Peyer's patch (tissue), 4 donors: ENCODE measurements around the gene RAB31. TPM values are rescaled to one million over a fixed set of nuclear protein-coding genes. Genes with fewer than 3 reads are reported as not detected.

Experiments used
- DNase-seq, 3 donors: peaks; one replicate each; pipeline ENCODE4 v3.0.0-alpha.2; 2017 to 2019
- H3K27ac ChIP-seq, 4 donors: fragments of 200-600 bp; sonication (generic); one replicate each; pipeline ENCODE4 v1.5.1; 2016 to 2019
- H3K27me3 ChIP-seq, 2 donors: fragments of 200-600 bp; sonication (generic); one replicate each; pipeline ENCODE4 v1.5.1; 2019
- H3K36me3 ChIP-seq, 3 donors: fragments of 200-600 bp; sonication (generic); one replicate each; pipeline ENCODE4 v1.5.1; 2016 to 2019
- H3K4me1 ChIP-seq, 4 donors: fragments of 200-600 bp; sonication (generic); one replicate each; pipeline ENCODE4 v1.5.1; 2016 to 2019
- H3K4me3 ChIP-seq, 4 donors: fragments of 200-600 bp; sonication (generic); 1 replicate in 3 of 4; 2 replicates in 1 of 4; pipeline ENCODE4 v1.5.1; 2016 to 2019; ENCODE audit warnings: mild to moderate bottlenecking in 1 of 4
- H3K9me3 ChIP-seq, 4 donors: fragments of 200-600 bp; sonication (generic); one replicate each; pipeline ENCODE4 v1.5.1; 2016 to 2019; ENCODE audit warnings: mild to moderate bottlenecking in 1 of 4
- CTCF ChIP-seq, 6 experiments: fragments of 450-650 bp in 4 of 6; fragments of 200-600 bp in 2 of 6; sonication (generic) in 1 of 6; IDR thresholded peaks; one replicate each; pipeline ENCODE4 v1.5.1; 2017 to 2019; ENCODE audit warnings: antibody characterized with exemption in 6 of 6, mild to moderate bottlenecking in 3 of 6, moderate library complexity in 1 of 6
- POLR2A ChIP-seq, 2 donors: fragments of 450-650 bp; IDR thresholded peaks; one replicate each; pipeline ENCODE4 v1.5.1; 2017; ENCODE audit warnings: antibody characterized with exemption in 2 of 2, mild to moderate bottlenecking in 2 of 2, moderate library complexity in 2 of 2
- total RNA-seq, 4 donors: library from RNA; depleted of rRNA; stranded (reverse); fragments of >200 nt; gene quantifications; one replicate each; pipeline ENCODE4 v1.1.0, GENCODE V29; 2016

RAB31 gene
- total RNA-seq, 4 donors from 2014 or later, result 6.2 to 66.8 (median 17.7) TPM

- Histone ChIP-seq H3K9me3 (no peaks in the 10 kb centered on the region), H3K27ac (no peak overlapping the region), H3K36me3 (no peaks in the 10 kb centered on the region), H3K4me3 (no peak overlapping the region), H3K4me1 (peaks cover 0 to 4% (median 0%) of the 10 kb centered on the region in 4 donors), H3K27me3 (no peaks in the 10 kb centered on the region)
- TF ChIP-seq CTCF (IDR thresholded peaks at IDR 0.05) (no peak), POLR2A (IDR thresholded peaks at IDR 0.05) (no peak)
- no peak for DNase-seq
These were observed 7.8 kb upstream of the RAB31 start for GRCh38 chr18:9700261-9700796.

- H3K9me3 ChIP-seq, result no peaks in the 10 kb centered on the region
- no peak for DNase-seq
- no peaks in the 10 kb centered on the region for H3K27me3 ChIP-seq
- H3K27ac ChIP-seq, result no peak overlapping the region
- no peak for TF ChIP-seq POLR2A (IDR thresholded peaks at IDR 0.05)
- no peak for TF ChIP-seq CTCF (IDR thresholded peaks at IDR 0.05)
- peaks cover 0 to 4% (median 0%) of the 10 kb centered on the region in 4 donors for H3K4me1 ChIP-seq
- H3K36me3 ChIP-seq, result no peaks in the 10 kb centered on the region
- H3K4me3 ChIP-seq, result no peak overlapping the region
These were observed 6.3 kb upstream of the RAB31 start for GRCh38 chr18:9701609-9702349.

- H3K9me3 ChIP-seq, result no peaks in the 10 kb centered on the region
- DNase-seq, result no peak
- H3K27me3 ChIP-seq, result peaks cover 0 to 7% of the 10 kb centered on the region in 2 donors
- no peak overlapping the region for H3K27ac ChIP-seq
- H3K4me3 ChIP-seq, result no peak overlapping the region
- no peaks in the 10 kb centered on the region for H3K36me3 ChIP-seq
- peaks cover 0 to 9% (median 4%) of the 10 kb centered on the region in 4 donors for H3K4me1 ChIP-seq
- TF ChIP-seq CTCF (IDR thresholded peaks at IDR 0.05) (no peak), POLR2A (IDR thresholded peaks at IDR 0.05) (no peak)
These were observed 3.6 kb upstream of the RAB31 start for GRCh38 chr18:9704233-9705118.

- Histone ChIP-seq H3K4me1 (peaks cover 0 to 13% (median 4%) of the 10 kb centered on the region in 4 donors), H3K36me3 (no peaks in the 10 kb centered on the region)
These were observed 2.8 kb upstream of the RAB31 start for GRCh38 chr18:9705183-9705829.

More at GRCh38 chr18:9705183-9705829, 2.8 kb upstream of the RAB31 start:
- Histone ChIP-seq H3K4me3 (no peak overlapping the region), H3K9me3 (no peaks in the 10 kb centered on the region), H3K27me3 (peaks cover 0 to 11% of the 10 kb centered on the region in 2 donors), H3K27ac (no peak overlapping the region)
- no peak for DNase-seq
- TF ChIP-seq CTCF (IDR thresholded peaks at IDR 0.05) (no peak), POLR2A (IDR thresholded peaks at IDR 0.05) (no peak)
